ENCODE measurements around the gene PAPLN. TPM values are rescaled to one million over a fixed set of nuclear protein-coding genes. Genes with fewer than 3 reads are reported as not detected.

Gene PAPLN
- polyA plus RNA-seq, 1 donor (not counting 4 experiments of a cell fraction or from before 2014, with no cell fraction given), result 8.2 TPM

- Histone ChIP-seq H3K4me2 (ENCODE audit: control insufficient read depth, extremely low read depth, insufficient read depth, low read depth, low read length) (no peak overlapping the region), H3K4me3 (ENCODE audit: control insufficient read depth in 2 of 3, extremely low read depth in 1 of 3, insufficient read depth in 2 of 3, low read depth in 1 of 3, low read length in 3 of 3) (no peak overlapping the region), H3K4me1 (ENCODE audit: control insufficient read depth, extremely low read depth, insufficient read depth, low read length) (peaks cover 11% of the 10 kb centered on the region), H4K20me1 (ENCODE audit: control insufficient read depth, extremely low read depth, insufficient read depth, low read length) (no peaks in the 10 kb centered on the region), H3K27me3 (ENCODE audit: control insufficient read depth, extremely low read depth, insufficient read depth, low read length) (no peaks in the 10 kb centered on the region), H3K9me1 (ENCODE audit: control insufficient read depth, extremely low read depth, insufficient read depth, low read length) (no peaks in the 10 kb centered on the region), H3K27ac (ENCODE audit: control insufficient read depth, insufficient read depth, low read length) (no peak overlapping the region), H3K9ac (ENCODE audit: control insufficient read depth, extremely low read depth, insufficient read depth, low read length) (no peak overlapping the region), H3K9me3 (ENCODE audit: control insufficient read depth, low read depth, low read length) (no peaks in the 10 kb centered on the region), H3K79me2 (ENCODE audit: control insufficient read depth, insufficient read depth, low read length) (peaks cover 9% of the 10 kb centered on the region), H3K36me3 (ENCODE audit: control insufficient read depth in 2 of 2, extremely low read depth in 1 of 2, insufficient read depth in 2 of 2, low read length in 2 of 2) (no peaks in the 10 kb centered on the region), H2AFZ (ENCODE audit: control insufficient read depth, low read length) (no peak overlapping the region)
- FAIRE-seq (no peak), DNase-seq (ENCODE audit: low read depth, low spot score) (no peak)
- TF ChIP-seq EZH2 (IDR thresholded peaks at IDR 0.05; ENCODE audit: low read length), result no peak
- no peak for TF ChIP-seq CTCF (optimal IDR thresholded peaks at IDR 0.05 in 1 of 3, IDR thresholded peaks at IDR 0.05 in 1 of 3, conservative IDR thresholded peaks at IDR 0.05 in 1 of 3; ENCODE audit: extremely low read depth in 1 of 3, insufficient read depth in 2 of 3, low read length in 3 of 3)
- dilution Hi-C loops (cut with MboI; ENCODE audit: extremely low pct_ligation_motif_present, low sequenced_read_pairs), result no loop called here
Observed at GRCh38 chr14:73251516-73252215, 14.4 kb downstream of the PAPLN start.

- FAIRE-seq (no peak), DNase-seq (ENCODE audit: low read depth, low spot score) (no peak)
- Histone ChIP-seq H3K9ac (ENCODE audit: control insufficient read depth, extremely low read depth, insufficient read depth, low read length) (no peak overlapping the region), H3K36me3 (ENCODE audit: control insufficient read depth in 2 of 2, extremely low read depth in 1 of 2, insufficient read depth in 2 of 2, low read length in 2 of 2) (no peaks in the 10 kb centered on the region), H3K4me2 (ENCODE audit: control insufficient read depth, extremely low read depth, insufficient read depth, low read depth, low read length) (no peak overlapping the region), H3K4me3 (ENCODE audit: control insufficient read depth in 2 of 3, extremely low read depth in 1 of 3, insufficient read depth in 2 of 3, low read depth in 1 of 3, low read length in 3 of 3) (no peak overlapping the region), H3K27ac (ENCODE audit: control insufficient read depth, insufficient read depth, low read length) (no peak overlapping the region), H3K9me3 (ENCODE audit: control insufficient read depth, low read depth, low read length) (no peaks in the 10 kb centered on the region), H3K79me2 (ENCODE audit: control insufficient read depth, insufficient read depth, low read length) (peaks cover under 1% of the 10 kb centered on the region), H3K9me1 (ENCODE audit: control insufficient read depth, extremely low read depth, insufficient read depth, low read length) (no peaks in the 10 kb centered on the region), H2AFZ (ENCODE audit: control insufficient read depth, low read length) (no peak overlapping the region), H4K20me1 (ENCODE audit: control insufficient read depth, extremely low read depth, insufficient read depth, low read length) (no peaks in the 10 kb centered on the region), H3K4me1 (ENCODE audit: control insufficient read depth, extremely low read depth, insufficient read depth, low read length) (peaks cover 9% of the 10 kb centered on the region), H3K27me3 (ENCODE audit: control insufficient read depth, extremely low read depth, insufficient read depth, low read length) (no peaks in the 10 kb centered on the region)
- dilution Hi-C loops (cut with MboI; ENCODE audit: extremely low pct_ligation_motif_present, low sequenced_read_pairs), result no loop called here
- TF ChIP-seq EZH2 (IDR thresholded peaks at IDR 0.05; ENCODE audit: low read length) (no peak), CTCF (optimal IDR thresholded peaks at IDR 0.05 in 1 of 3, IDR thresholded peaks at IDR 0.05 in 1 of 3, conservative IDR thresholded peaks at IDR 0.05 in 1 of 3; ENCODE audit: extremely low read depth in 1 of 3, insufficient read depth in 2 of 3, low read length in 3 of 3) (no peak)
Observed at GRCh38 chr14:73252491-73253322, 15.4 kb downstream of the PAPLN start.
